Activated CD4-positive, alpha-beta memory T cell treated with anti-CD3 and anti-CD28 coated beads for 36 hours (primary cell): ENCODE measurements around the gene UVSSA. TPM values are rescaled to one million over a fixed set of nuclear protein-coding genes. Genes with fewer than 3 reads are reported as not detected.
A peak's percentile ranks its signal among the peaks of the same experiment; 100 is the strongest.

Experiments
- CTCF ChIA-PET: fragments of 350-600 bp; sonication (Branson Sonifier 250); formaldehyde crosslinking; loops from one replicate; lab custom pipeline; 2021; ENCODE audit warnings: antibody characterized with exemption, inconsistent platforms; lab: Charles Lee
- POLR2A ChIA-PET: fragments of 350-600 bp; sonication (Branson Sonifier 250); formaldehyde crosslinking; loops from one replicate; lab custom pipeline; 2021; ENCODE audit warnings: antibody characterized with exemption; lab: Charles Lee
- DNase-seq: peaks from one replicate; pipeline ENCODE4 v3.0.0-alpha.2; 2020
- H3K27ac Mint-ChIP-seq: one replicate; pipeline ENCODE4 v1.8.0; 2021; ENCODE audit warnings: mixed read lengths
- H3K27me3 Mint-ChIP-seq: one replicate; pipeline ENCODE4 v1.8.0; 2021; ENCODE audit warnings: mixed read lengths
- H3K36me3 Mint-ChIP-seq: one replicate; pipeline ENCODE4 v1.8.0; 2021; ENCODE audit warnings: mixed read lengths
- H3K4me1 Mint-ChIP-seq: one replicate; pipeline ENCODE4 v1.8.0; 2021; ENCODE audit warnings: low read depth, mixed read lengths
- H3K4me3 Mint-ChIP-seq: one replicate; pipeline ENCODE4 v1.8.0; 2021; ENCODE audit warnings: mild to moderate bottlenecking, mixed read lengths
- H3K9me3 Mint-ChIP-seq: one replicate; pipeline ENCODE4 v1.8.0; 2021; ENCODE audit warnings: mixed read lengths
- intact Hi-C: fragments of 100-400 bp; cut with micrococcal nuclease; formaldehyde crosslinking; loops from one replicate; pipeline ENCODE4 v1.15.1; 2023
- total RNA-seq, 2 experiments: library from RNA; stranded (reverse); gene quantifications; one replicate each; pipeline ENCODE4 v1.2.3, GENCODE V29; 2021

The UVSSA gene, protein sequence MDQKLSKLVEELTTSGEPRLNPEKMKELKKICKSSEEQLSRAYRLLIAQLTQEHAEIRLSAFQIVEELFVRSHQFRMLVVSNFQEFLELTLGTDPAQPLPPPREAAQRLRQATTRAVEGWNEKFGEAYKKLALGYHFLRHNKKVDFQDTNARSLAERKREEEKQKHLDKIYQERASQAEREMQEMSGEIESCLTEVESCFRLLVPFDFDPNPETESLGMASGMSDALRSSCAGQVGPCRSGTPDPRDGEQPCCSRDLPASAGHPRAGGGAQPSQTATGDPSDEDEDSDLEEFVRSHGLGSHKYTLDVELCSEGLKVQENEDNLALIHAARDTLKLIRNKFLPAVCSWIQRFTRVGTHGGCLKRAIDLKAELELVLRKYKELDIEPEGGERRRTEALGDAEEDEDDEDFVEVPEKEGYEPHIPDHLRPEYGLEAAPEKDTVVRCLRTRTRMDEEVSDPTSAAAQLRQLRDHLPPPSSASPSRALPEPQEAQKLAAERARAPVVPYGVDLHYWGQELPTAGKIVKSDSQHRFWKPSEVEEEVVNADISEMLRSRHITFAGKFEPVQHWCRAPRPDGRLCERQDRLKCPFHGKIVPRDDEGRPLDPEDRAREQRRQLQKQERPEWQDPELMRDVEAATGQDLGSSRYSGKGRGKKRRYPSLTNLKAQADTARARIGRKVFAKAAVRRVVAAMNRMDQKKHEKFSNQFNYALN
- total RNA-seq, result 10 to 100 TPM; 20.2 to 21.5 TPM

- DNase-seq, result peak; percentile 100
- Mint-ChIP-seq H3K4me1 (peaks cover 50% of the 10 kb centered on the region), H3K36me3 (peaks cover 7% of the 10 kb centered on the region), H3K27ac (peak within 1 kb of the TSS; percentile 90), H3K4me3 (peak within 1 kb of the TSS; percentile 82), H3K9me3 (no peaks in the 10 kb centered on the region), H3K27me3 (no peaks in the 10 kb centered on the region)
- CTCF ChIA-PET, result interaction anchor here (0.7 to 3.3 kb wide), 12 partner anchors 9 to 376 kb away, joined by 3 to 17 read pairs (median 4); partner anchors contain the start of genes CTBP1 and MAEA
- POLR2A ChIA-PET, result interaction anchor here (1.0 to 3.5 kb wide), 6 partner anchors 12 to 176 kb away, joined by 3 to 45 read pairs (median 6); partner anchors contain the start of genes CTBP1 and MAEA
- intact Hi-C loops, result loop anchor here (1.0 to 5.0 kb wide), 12 partner anchors 16 to 414 kb away; partner anchors contain the start of genes FGFRL1, GAK, MAEA and SLBP
These were observed at the start of gene UVSSA for GRCh38 chr4:1346781-1347409. UVSSA (plus strand) TSS chr4:1347208; CDS start chr4:1348092, 884 bp downstream.

DNA sequence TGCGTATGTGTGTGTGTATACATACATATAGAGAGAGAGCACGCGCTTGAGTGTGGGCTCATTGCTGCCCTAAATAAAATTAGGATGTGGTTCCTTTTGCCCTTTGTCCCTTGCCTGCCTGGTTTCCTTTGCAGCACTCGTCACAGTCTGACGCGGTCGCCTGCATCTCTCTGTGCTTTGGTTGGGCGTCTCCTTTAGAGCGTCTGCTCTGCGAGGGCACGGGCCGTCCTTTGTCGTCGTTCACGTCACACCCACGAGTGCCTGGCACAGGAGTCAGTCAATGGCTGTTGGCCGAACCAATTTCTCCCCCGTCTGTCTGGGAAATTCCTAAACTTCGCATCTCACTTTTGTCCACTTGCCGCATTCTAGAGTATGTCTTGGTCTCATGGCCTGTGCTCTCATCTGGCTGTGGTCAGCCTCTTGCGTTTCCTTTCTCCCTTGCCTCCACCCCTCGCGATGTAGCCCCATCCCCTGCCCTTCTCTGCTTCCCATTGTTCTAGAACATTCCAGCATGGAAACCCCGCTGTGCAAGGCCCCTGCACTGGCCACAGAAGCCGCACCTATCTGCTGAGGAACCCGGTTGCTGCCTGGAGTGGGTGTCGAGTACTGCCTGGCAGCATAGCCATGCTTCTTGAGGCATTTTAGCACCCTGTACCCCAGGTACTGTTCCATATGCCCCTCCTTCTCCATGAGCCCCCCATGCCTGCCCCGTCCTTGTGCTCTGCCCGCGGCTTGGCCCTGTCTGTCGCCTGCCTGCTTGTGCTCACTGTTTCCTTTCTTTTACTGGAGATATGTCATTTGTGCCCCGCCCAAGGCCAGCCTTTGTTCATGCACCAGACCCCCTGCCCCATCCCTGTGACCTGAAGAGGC lies 49.3 kb upstream of the UVSSA start:
- no peak for DNase-seq
- Mint-ChIP-seq H3K4me1 (peaks cover 57% of the 10 kb centered on the region), H3K36me3 (peaks cover 6% of the 10 kb centered on the region), H3K4me3 (no peak overlapping the region), H3K27me3 (no peaks in the 10 kb centered on the region), H3K9me3 (no peaks in the 10 kb centered on the region), H3K27ac (no peak overlapping the region)
- ChIA-PET POLR2A (no interaction called here), CTCF (no interaction called here)
- intact Hi-C loops, result no loop called here

DNA sequence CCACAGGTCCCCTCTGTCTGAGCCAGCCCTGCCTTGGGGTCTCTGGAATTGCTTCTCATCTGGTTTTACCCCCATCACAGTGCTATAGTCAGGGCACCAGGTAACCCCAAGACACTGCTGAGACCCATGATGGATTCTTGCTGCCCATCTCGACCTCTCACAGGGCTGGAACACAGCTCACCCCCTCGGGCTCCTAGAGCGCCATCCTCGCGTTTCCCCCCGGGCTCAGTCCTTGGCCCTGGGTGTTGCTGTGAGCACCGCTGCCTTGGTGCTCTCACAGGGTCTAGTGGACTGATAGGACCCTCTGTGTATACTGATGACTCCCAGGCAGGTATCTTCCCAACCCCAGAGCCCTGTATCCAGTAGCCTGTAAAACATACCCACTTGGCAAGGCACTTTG lies 48.5 kb upstream of the UVSSA start:
- Mint-ChIP-seq H3K4me1 (peaks cover 55% of the 10 kb centered on the region), H3K9me3 (no peaks in the 10 kb centered on the region), H3K36me3 (peaks cover 6% of the 10 kb centered on the region), H3K4me3 (no peak overlapping the region), H3K27me3 (no peaks in the 10 kb centered on the region), H3K27ac (no peak overlapping the region)
- POLR2A ChIA-PET, result no interaction called here
- DNase-seq, result no peak
- CTCF ChIA-PET, result interaction anchor here (0.6 to 3.4 kb wide), 2 partner anchors 8 to 12 kb away, joined by 3 to 12 read pairs; no protein-coding TSS in a partner anchor
- intact Hi-C loops, result no loop called here

DNA sequence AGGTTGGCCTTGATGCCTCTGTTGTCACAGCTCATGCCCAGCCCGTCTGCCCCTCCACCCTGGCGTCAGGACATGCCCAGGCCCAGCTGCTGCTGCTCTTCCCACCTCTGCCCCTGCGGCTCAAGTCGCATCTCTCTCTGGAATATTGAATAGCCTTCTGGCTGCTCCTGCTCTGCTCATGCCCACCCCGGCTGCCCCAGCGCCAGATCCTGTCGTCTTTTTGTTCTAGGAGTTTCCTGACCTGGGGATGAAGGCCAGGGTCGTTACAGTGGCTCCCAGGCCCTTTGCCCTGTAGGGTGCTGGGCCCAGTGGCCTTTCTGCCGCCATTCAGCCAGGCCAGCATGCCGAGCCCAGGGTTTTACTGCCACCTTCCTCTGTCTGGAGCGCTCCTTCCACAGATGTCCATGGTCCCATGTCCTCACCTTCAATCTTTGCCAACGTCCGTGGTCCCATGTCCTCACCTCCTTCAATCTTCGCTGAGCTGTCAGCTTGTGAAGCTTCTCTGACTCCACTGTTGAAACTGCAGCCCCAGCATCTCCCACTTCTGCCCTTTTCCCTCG lies 47.6 kb upstream of the UVSSA start:
- Mint-ChIP-seq H3K27ac (peak overlapping the region; percentile 67), H3K4me1 (peaks cover 51% of the 10 kb centered on the region), H3K4me3 (no peak overlapping the region), H3K36me3 (peaks cover 6% of the 10 kb centered on the region), H3K9me3 (no peaks in the 10 kb centered on the region), H3K27me3 (no peaks in the 10 kb centered on the region)
- ChIA-PET POLR2A (interaction anchor here (0.6 to 1.5 kb wide), 2 partner anchors 36 to 95 kb away, joined by 3 read pairs; no protein-coding TSS in a partner anchor), CTCF (interaction anchor here (3.4 kb wide), 1 partner anchor 13 kb away, joined by 12 read pairs; no protein-coding TSS in a partner anchor)
- intact Hi-C loops, result no loop called here
- DNase-seq, result no peak

DNA sequence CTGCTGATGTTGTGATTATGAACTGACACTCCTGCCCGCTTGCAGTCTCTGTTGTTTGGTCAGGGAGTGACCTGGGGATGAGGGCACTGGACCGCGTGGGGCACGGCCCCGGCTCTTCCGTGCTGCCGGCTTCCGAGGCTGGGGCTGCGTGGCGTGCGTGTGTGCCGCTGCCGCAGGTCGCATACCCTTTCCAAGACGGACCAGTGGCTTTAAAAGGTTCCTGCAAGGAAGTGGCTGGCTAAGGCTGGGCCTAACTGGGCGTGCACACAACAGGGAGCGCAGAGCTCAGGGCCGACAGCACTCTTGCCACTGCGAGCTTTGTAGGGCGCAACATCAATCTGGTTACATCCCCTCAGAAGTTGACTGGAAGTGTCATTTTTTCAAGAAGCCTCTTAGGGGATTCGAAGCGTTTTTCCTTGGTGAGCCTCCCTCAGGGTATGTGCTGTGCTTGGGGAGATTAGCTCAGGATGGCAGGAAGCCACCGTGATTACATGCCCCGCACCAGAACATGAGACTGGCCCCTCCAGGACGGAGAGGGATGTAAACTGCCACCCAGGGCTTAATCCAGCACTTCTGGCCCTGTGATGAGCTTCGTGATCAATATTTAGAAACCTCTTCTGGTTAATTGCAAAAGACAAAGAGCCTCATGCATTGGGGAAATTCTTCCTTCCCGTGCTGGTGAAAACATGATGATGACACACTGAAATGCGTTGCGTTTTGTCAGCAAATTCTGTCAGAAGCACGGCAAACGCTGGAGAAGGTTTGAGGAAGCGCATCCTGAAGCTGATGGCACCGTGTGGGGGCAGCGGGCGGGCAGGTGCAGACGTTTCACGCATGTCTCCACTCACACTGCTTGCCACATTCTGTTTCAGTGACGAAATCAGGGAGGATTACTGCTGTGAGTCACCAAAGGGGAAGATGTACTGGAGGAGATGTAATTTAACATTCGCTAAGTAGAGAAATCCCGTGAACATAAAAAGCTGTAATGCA lies 46.2 kb upstream of the UVSSA start:
- Mint-ChIP-seq H3K4me1 (peaks cover 53% of the 10 kb centered on the region), H3K4me3 (no peak overlapping the region), H3K36me3 (peaks cover 9% of the 10 kb centered on the region), H3K27me3 (no peaks in the 10 kb centered on the region), H3K9me3 (no peaks in the 10 kb centered on the region), H3K27ac (peak overlapping the region; percentile 67)
- DNase-seq, result peak; percentile 77
- intact Hi-C loops, result no loop called here
- ChIA-PET POLR2A (interaction anchor here (0.7 to 1.6 kb wide), 6 partner anchors 9 to 97 kb away, joined by 3 to 8 read pairs (median 3); partner anchors contain the start of gene MAEA), CTCF (interaction anchor here (1.0 to 3.4 kb wide), 3 partner anchors 15 to 32 kb away, joined by 3 to 12 read pairs (median 4); no protein-coding TSS in a partner anchor)

GRCh38 chr4:1302159-1302558 lies 44.8 kb upstream of the UVSSA start:
- no peak overlapping the region for H3K27ac Mint-ChIP-seq
- no peaks in the 10 kb centered on the region for H3K27me3 Mint-ChIP-seq
- DNase-seq, result no peak
- POLR2A ChIA-PET, result no interaction called here
- CTCF ChIA-PET, result no interaction called here
- H3K4me1 Mint-ChIP-seq, result peaks cover 58% of the 10 kb centered on the region
- H3K36me3 Mint-ChIP-seq, result peaks cover 11% of the 10 kb centered on the region
- no peaks in the 10 kb centered on the region for H3K9me3 Mint-ChIP-seq
- no peak overlapping the region for H3K4me3 Mint-ChIP-seq
- intact Hi-C loops, result no loop called here

- Mint-ChIP-seq H3K4me1 (peaks cover 67% of the 10 kb centered on the region), H3K36me3 (peaks cover 9% of the 10 kb centered on the region), H3K27me3 (no peaks in the 10 kb centered on the region), H3K27ac (peak overlapping the region; percentile 64), H3K4me3 (no peak overlapping the region), H3K9me3 (no peaks in the 10 kb centered on the region)
- ChIA-PET POLR2A (interaction anchor here (1.1 kb wide), 1 partner anchor 15 kb away, joined by 4 read pairs; the partner anchor contains the start of gene MAEA), CTCF (no interaction called here)
- intact Hi-C loops, result loop anchor here (2.0 to 5.0 kb wide), 2 partner anchors 16 to 42 kb away; partner anchors contain the start of genes MAEA and UVSSA
- no peak for DNase-seq
These were observed 41.7 kb upstream of the UVSSA start for GRCh38 chr4:1305261-1305711.

- Mint-ChIP-seq H3K4me1 (peaks cover 68% of the 10 kb centered on the region), H3K4me3 (no peak overlapping the region), H3K27ac (peak overlapping the region; percentile 64), H3K27me3 (no peaks in the 10 kb centered on the region), H3K36me3 (peaks cover 9% of the 10 kb centered on the region), H3K9me3 (no peaks in the 10 kb centered on the region)
- POLR2A ChIA-PET, result interaction anchor here (1.1 kb wide), 1 partner anchor 16 kb away, joined by 4 read pairs; the partner anchor contains the start of gene MAEA
- CTCF ChIA-PET, result interaction anchor here (1.1 kb wide), 1 partner anchor 17 kb away, joined by 4 read pairs; the partner anchor contains the start of gene MAEA
- DNase-seq, result peak; percentile 68
- intact Hi-C loops, result loop anchor here (2.0 to 5.0 kb wide), 3 partner anchors 17 to 41 kb away; partner anchors contain the start of genes MAEA and UVSSA
These were observed 41.1 kb upstream of the UVSSA start for GRCh38 chr4:1305781-1306455.
